ENCODE data around the gene OPA3.
A peak's percentile ranks its signal among the peaks of the same experiment; 100 is the strongest.
"Not testable (repeated sequence)": the region's sequence is repeated elsewhere in the genome, so short reads cannot be mapped to it uniquely, and the experiment has no call there.

OPA3 gene

GRCh38 chr19:45522010-45522941 lies 62.3 kb downstream of the OPA3 start:
- DNase-seq (ENCODE audit: low read depth) = no peak

DNA sequence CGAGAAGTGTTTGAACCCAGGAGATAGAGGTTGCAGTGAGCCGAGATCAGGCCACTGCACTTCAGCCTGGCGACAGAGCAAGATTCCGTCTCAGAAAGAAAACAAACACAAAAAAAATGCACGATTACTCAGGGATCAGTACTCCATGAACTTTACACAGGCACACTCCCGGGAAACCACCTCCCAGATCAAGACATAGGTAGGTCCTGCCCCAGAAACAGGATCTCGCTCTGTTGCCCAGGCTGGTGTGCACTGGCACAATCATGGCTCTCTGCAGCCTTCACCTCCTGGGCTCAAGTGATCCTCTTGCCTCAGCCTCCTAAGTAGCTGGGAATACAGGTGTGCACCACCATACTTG lies 66.2 kb downstream of the OPA3 start:
- DNase-seq (ENCODE audit: low read depth) = no peak

DNA sequence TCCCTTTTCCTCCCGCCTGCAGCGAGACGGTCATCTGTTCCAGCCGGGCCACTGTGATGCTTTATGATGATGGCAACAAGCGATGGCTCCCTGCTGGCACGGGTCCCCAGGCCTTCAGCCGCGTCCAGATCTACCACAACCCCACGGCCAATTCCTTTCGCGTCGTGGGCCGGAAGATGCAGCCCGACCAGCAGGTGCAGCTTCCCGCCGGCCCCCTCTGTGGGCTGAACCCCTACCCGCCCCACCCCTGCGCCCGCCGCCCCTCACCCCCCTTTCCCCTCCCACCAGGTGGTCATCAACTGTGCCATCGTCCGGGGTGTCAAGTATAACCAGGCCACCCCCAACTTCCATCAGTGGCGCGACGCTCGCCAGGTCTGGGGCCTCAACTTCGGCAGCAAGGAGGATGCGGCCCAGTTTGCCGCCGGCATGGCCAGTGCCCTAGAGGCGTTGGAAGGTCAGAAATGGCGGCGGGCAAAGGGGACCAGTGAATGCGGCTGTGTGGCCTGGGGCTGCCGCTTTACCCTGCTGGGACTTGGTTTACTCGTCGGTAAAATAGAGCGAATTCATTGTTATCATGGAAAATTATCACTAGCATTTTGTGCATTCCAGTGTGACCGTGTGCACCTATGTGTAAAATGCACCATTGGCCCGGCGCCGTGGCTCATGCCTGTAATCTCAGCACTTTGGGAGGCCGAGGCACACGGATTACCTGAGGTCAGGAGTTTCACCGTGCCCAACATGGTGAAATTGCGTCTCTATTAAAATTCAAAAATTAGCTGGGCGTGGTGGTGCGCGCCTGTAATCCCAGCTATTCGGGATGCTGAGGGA lies 66.7 kb downstream of the OPA3 start:
- no peak for DNase-seq (ENCODE audit: low read depth)

- no peak for DNase-seq (ENCODE audit: low read depth)
Measured at GRCh38 chr19:45517238-45517637, 67.4 kb downstream of the OPA3 start.

DNA sequence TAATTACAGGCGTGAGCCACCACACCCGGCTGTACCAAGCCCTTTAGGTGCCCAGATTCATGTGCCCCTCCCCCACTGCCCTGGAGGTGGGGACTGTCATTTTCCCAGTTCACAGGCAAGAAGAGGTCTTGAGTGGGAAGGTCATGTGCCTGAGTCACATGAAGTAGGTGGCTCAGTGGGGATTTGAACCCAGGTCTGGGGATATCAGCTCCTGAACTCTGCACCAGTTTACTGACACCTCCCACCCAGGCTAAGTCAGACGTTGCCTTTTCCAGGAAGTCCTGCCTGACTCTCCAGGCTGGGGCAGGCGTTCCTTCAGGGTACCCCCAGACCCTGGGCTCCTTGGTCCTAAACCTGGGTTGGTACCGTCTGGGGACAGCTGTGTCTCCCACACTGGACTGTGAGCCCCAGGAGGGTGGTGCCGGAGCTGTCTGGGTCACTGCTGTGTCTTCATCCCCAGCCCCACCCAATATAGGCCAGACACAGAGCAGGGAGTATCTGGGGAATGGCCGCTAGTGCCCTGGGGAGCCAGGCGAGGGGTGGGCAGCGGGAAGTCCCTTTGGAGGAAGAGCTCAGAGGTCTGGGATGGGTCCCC lies 68.7 kb downstream of the OPA3 start:
- DNase-seq (ENCODE audit: low read depth) = no peak

- no peak for DNase-seq (ENCODE audit: low read depth)
Measured at GRCh38 chr19:45515081-45515624, 69.4 kb downstream of the OPA3 start.

- DNase-seq (ENCODE audit: low read depth) = no peak
Measured at GRCh38 chr19:45514376-45515051, 70.1 kb downstream of the OPA3 start.

DNA sequence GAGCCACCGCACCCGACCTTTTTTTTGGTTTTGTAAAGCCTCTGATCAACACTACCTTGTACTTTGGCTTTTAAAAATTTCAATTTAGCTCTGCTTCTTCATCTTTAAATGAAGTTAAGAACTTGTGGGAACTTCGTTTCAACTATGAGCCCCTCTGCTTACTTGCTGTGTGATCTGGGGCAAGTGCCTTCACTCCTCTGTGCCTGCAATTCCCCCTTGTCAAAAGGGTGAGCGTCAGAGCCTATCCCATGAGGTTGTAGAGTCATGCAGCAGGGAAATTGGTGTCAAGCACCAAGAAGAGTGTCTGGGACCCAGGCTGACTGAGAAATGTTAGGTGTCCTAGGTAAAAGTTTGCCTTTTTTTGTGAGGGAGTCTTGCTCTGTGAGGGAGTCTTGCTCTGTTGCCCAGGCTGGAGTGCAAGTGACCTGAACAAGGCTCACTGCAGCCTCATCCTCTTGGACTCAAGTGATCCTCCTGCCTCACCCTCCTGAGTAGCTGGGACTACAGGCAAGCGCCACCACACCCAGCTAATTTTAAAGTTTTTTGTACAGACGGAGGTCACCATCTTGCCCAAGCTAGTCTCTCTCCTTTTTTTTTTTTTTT lies 71.6 kb downstream of the OPA3 start:
- no peak for DNase-seq (ENCODE audit: low read depth)

DNA sequence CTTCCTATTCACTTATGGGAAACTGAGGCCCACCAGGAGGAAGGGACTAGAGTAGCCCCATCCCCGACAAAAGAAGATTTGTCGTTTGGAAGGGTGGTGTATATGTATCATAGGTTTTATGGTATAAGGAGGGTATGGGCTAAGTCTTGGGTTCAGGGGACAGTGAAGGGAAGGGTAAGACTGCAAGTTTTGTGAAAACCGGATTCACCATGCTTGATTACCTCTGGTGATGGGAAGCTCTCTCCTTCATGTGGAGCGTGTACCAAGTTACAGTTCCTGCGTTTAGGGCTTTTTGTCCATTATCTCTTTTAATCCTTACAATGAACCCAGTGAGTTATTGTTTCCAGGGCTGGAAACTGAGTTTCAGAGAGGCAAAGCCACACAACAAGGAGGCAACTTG lies 73.5 kb downstream of the OPA3 start:
- no peak for DNase-seq (ENCODE audit: low read depth)

DNA sequence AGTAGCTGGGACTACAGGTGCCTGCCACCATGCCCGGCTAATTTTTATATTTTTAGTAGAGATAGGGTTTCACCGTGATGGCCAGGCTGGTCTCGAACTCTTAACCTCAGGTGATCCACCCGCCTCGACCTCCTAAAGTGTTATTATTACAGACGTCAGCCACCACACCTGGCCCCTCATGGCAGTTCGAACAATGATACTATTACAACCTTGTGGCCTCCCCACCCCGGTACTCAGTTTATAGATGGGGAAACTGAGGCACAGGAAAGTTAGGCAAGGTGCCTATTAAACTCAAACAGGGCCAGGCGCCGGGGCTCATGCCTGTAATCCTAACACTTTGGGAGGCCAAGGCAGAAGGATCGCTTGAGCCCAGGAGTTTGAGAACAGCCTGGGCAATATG lies 74.2 kb downstream of the OPA3 start:
- not testable (repeated sequence) for DNase-seq (ENCODE audit: low read depth)

- no peak for DNase-seq (ENCODE audit: low read depth)
Measured at GRCh38 chr19:45509692-45510015, 74.9 kb downstream of the OPA3 start.

DNA sequence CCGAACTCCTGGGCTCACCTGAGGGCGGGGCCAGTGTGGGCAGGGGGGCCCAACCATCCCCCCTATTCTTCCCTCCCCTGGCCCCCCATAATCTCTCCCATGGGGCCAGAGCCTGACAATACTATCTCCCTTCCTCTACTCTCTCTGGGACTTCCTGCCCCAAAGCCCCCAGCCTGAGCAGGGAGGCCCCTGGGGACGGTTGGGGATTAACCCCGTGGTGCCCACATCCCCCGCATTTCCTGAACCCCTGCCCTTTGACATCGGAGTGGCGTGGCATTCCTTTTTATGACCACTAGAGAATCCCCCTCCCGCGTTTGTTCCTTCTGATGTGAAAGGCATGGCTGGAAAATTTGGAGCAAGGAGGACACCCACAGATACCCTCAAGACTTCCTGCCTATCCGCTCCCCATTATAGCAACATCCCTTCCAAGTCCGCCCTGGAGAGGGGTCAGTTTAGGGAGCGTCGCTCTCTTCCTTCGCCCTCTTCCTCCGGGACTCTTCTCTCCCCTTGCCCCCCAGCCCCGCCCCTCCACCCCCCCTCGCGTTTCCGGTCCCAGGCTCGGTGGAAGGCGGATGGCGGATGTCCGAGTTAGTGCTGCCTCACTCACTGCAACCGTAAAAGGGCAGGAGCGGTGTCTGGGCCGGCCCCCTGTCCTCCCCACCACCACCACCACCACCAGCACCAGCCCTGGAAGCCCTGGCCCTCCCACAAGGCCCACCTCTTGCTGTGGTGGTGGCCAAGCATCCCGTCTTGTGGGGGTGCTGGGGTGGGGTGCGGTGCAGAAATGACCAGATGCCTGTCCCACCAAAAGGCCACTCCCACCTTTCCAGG lies 75.5 kb downstream of the OPA3 start:
- no peak for DNase-seq (ENCODE audit: low read depth)

DNA sequence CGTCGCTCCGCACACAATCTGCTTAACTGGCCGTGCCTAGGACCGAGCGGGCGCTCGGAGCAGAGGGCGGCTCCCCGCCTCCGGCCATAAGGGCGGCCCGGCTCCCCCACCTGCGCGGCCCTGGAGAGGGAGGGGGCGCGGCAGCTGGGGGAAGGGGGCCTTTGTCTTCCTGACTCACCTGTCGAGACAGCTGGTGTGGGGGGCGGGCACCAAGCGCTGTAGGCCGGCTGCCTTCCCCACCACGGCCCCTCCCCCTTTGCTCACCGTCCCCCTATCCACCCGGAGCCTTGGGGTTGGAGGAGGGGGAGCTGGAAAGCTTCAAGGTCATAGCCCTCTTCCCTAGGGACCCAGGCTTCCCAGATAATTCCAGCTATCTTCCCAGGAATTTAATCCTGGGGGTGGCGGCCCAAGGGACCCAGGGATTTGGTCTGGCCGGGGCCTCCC lies 76.2 kb downstream of the OPA3 start:
- no peak for DNase-seq (ENCODE audit: low read depth)

- DNase-seq (ENCODE audit: low read depth) = no peak
Measured at GRCh38 chr19:45507872-45508416, 76.7 kb downstream of the OPA3 start.

- DNase-seq (ENCODE audit: low read depth) = peak; percentile 74
Measured at GRCh38 chr19:45506989-45507871, 77.4 kb downstream of the OPA3 start, which contains the start of gene VASP. Gene VASP, plus strand, starts transcription at chr19:45507479. Its CDS starts 293 bp downstream, at chr19:45507772.

DNA sequence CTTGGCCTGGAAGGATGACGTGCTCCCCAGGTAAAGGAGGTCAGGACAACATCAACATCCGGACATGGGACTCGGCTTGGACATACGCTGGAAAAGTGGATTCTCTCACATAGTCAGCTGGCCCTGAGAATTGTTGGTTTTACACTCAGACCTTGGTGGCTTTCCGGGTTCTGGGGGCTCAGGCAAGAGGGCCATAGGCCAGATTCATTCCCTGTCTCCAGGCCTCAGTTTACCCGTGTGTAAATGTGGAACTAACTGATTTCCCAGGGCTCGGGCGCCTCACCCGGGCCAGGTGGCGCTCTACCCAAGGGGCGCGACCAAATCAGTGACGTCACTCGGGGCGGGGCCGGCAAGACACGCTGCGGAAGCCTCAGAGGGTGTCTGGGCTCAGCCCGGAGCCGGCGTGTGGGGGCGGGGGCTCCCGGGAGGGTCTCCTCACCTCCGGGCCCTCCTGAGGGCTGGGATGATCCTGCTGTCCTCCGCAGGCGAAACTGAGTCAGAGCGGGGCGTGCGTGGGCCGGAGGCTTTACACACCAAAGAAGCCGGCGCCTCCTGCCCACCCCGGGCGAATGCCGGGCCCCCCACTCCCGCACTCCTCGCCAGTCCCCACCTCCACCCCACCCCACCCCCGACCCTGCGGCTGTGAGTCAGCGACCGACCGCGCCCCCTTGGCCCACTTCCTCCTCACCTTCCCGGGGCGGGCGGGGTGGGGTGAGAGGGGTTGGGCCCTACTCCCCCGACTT lies 78.2 kb downstream of the OPA3 start:
- DNase-seq (ENCODE audit: low read depth) = peak; percentile 99

- DNase-seq (ENCODE audit: low read depth) = no peak
Measured at GRCh38 chr19:45505996-45506245, 78.7 kb downstream of the OPA3 start.

DNA sequence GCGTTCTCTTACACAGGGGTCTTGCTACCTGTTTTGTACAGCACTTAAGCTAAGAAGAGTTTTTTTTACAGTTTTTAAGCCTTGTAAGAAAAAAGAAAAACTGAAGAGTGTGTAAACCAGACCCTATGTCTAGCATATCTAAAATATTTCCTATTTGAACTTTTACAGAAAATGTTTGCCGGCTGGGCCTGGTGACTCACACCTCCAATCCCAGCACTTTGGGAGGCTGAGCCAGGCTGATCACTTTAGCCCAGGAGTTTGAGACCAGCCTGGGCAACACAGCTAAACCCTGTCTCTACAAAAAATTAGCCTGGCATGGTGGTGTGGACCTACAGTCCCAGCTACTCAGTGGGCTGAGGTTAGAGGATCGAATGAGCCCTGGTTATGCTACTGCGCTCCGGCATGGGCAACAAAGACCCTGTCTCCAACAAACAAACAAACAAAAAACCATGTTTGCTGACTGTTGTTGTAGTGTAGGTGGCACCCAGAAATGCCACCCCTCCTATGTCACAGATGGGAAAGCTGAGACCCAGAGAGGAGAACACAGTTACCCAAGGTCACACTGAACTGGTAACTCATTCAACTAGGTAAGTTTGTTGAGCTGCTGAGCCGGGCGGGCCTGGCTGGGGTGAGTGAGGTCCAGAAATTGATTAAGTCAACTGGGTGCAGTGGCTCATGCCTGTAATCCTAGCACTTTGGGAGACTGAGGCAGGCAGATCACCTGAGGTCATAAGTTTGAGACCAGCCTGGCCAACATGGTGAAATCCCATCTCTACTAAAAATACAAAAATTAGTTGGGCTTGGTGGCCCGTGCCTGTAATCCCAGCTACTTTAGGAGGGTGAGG lies 79.2 kb downstream of the OPA3 start:
- no peak for DNase-seq (ENCODE audit: low read depth)
